DND-41 (cell line): ENCODE measurements around the gene CHMP1A.

Source experiments
- CTCF ChIP-seq: IDR thresholded peaks from 2 replicates; pipeline ENCODE4 v1.5.1; 2012; ENCODE audit warnings: borderline replicate concordance, low read length, moderate library complexity, mild to moderate bottlenecking; ENCODE audit not compliant: poor library complexity, severe bottlenecking; ENCODE audit errors: extremely low read depth
- EZH2 ChIP-seq: IDR thresholded peaks from 3 replicates; pipeline ENCODE4 v1.6.1; 2012; ENCODE audit warnings: borderline replicate concordance, low read depth, mild to moderate bottlenecking, moderate library complexity, low read length, inconsistent platforms; ENCODE audit not compliant: severe bottlenecking

- TF ChIP-seq CTCF, result no peak
- no peak for TF ChIP-seq EZH2
These were observed 14.9 kb downstream of the CHMP1A start for GRCh38 chr16:89642574-89642973.
